HG03378 (cell line): ENCODE measurements around the gene RUFY4.
A peak's percentile ranks its signal among the peaks of the same experiment; 100 is the strongest.
"Not testable (repeated sequence)": the region's sequence is repeated elsewhere in the genome, so short reads cannot be mapped to it uniquely, and the experiment has no call there.

ENCODE experiments used
- ATAC-seq: cut with Tn5 transposase; IDR thresholded peaks from one replicate; pipeline ENCODE4 v1.9.1; 2021; ENCODE audit warnings: mild to moderate bottlenecking, moderate library complexity; ENCODE audit not compliant: unreplicated experiment

Gene RUFY4

DNA sequence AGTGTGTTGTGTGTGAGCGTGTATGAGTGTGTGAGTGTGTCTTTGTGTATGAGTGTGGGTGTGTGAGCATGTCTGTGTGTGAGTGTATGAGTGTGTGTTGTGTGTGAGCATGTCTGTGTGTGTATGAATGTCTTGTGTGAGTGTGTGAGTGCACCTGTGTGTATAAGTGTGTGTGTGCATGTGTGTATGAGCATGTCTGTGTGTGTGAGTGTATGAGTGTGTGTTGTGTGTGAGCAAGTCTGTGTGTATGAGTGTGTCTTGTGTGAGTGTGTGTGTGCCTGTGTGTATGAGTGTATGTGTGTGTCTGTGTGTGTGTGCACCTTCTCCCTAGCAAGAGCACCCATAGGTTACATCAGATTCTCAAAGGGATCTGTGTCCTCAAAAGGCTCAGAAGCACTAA lies 37.8 kb upstream of the RUFY4 start:
- ATAC-seq = no peak

DNA sequence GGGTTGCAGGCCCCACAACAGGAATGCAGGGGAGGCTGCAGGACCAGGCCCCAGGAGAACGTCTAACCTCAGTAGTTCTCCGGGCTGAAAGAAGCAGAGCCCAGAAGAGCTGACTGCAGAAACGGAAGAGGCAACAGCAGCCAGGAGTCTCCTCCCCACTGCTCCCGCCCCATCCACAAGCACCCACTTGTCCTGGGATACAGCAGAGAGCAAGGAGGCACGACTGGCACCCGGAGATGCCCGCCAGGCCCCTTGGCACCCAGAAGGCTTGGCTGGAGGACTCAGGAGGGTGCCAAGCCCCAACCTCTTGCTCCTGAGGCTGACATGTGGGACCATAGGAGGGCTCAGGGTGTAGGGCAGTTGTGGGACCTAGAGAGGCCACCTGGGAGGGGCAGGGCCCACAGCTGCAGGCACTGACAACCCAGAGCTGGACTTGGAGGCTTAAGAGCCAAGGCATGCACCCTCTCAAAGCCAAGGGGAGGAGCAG lies 37.2 kb upstream of the RUFY4 start:
- no peak for ATAC-seq

DNA sequence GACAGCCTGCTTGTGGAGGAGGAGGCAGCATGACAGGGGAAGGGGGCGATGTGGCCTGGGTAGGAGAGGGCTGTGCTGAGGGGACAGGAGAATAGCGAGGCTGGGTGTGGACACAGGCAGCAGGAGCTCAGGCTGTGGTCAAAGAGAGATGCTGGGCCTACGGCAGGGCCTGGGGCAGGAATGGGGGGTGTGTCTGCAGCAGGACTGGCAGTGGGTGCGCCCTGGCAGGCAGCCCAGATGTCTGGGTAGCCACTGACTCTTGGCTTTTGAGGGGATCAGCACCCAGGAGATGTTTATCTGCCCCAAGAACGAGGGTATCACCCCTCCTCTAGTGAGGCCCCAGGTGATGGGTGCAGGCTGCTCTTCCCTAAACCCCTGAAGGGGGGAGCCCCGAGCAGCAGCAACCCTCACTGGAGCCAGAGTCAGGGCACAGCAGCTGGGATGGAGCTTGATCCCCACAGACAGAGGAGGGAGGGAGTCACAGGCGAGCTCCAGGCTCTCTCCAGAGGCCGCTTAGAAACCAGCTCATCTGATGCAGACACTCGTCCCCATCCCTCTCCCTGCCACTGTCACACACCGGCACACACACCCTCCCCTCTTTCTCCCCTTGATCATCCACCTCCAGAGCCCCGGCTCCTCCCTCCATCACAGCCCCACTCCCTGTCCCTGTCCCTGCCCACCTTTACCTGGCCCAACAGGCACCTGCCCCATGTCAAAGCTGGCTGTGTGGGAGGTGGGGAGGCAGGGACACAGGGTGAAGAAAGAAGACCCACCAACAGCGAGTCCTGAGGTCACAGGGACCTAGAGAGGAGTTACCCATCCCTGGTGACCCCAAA lies 36.5 kb upstream of the RUFY4 start:
- no peak for ATAC-seq

DNA sequence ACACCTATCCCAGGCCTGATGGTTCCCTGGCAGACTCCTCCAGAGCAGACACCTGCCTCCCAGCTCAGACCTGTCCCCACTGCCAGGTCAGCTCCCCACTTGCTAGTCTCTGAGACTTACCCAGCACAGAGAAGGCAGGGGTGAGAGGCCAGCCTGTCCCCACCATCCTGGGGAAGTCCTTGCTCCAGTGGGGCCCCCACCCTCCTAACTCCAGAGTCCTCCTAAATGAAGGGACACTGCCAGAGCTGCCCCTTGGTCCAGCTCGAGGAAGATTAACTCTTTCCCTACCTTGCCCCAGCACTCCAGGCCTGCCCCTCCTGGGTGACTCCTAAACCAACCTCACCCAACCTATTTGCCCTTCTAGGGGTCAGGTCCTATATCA lies 35.9 kb upstream of the RUFY4 start:
- ATAC-seq = no peak

DNA sequence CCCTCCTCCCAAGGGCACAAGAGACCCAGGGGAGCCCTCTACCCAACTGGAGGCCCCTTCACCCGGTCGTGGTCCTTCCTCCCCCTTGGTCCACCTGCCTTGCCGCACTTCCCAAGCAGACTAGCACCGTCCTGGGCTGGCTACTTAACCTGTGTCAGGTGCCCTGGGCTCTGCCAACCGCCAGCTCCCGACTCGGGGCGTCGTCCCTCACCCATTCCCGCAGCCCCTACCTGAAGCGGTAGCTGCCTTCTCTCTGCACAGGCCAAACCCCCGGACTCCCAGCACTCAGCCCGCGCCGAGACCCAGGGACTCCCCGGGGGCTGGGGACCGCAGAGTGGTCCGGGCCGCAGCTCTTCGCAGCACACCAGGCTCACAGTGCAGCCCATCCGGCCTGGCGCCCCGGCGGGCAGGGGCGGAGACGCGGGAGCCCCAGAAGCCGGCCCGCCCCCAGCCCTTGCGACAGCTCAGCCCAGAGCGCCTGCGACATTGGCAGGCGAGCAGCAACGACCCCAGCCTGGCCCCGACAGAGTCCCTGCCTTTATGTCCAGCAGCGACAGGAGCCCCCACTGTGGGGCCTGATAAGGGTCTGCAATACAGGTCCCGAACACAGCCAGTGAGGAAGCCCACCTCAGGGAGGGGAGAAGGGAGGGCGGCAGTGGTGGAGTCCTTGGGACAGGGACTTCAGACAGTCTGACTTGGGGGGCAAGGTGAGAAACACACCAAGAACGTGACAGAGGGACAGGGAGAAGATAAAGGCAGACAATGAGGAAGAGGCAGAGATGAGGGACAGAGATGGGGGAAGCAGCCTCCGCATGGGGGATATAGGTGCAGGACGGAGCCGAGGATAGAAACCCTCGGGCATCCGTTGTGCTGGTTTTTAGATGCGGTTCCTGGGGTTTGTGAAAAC lies 35.2 kb upstream of the RUFY4 start:
- ATAC-seq = no peak

DNA sequence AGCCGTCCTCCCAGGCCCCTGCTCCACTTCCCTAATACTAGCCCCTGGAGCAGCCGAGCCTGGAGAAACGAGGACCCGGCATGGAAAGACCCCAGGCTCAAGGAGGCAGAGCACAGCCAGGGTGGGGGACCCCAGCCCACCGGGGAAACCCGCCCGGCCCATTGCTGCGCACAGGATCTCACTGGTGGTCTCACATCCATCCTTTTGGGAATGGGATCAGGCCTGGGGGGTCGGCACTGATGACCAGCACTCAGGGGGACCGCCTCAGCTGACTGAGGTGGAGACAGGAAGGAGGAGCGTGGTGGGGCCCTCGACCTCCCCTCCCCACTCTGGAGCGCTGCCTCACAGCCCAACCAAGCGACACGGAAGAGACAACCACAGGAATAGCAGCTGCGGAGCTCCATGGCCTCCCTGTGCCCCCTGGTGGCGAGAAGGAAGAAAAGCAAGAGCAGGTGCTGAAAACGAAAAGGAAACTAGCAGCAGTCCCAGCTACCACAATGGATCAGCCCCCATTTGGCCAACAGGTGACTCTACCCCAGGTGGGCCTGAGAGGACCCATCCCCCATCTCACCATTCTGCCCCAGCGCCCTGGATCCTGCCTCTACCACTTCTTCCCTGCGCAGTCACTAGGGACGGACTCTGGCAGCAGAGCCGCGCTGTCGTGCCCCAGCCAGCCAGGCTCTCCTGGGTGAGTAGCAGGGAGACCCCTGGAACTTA lies 34.4 kb upstream of the RUFY4 start:
- peak; percentile 77 for ATAC-seq

DNA sequence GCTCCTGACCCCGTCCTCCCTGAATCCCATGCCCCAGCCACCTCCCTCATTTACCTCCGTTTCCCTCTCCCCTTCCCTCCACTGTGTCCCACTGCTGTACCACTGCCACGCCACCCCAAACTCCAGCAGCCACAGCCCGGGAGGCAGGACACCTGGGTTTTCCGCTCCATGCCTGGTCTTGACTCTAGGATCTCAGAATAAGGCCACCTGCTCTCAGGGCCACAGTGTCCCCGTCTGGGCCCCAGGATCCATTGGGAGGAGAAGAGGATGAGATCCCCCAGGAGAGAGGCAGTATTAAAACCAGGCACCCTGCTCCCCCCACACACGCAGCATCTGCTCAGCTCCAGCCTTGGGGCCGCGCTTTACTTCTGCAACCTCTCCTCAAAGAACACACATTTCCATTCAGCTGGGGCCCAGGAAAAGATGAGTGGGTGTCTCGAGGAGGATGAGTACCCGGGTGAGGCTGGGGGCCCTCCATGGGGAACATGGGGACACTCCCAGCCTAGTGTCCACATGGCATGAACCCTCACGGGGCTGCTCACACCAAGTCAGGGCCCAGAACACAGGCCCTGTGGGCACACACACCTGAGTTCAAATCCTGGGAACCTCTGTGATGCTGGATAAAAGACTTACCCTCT lies 33.5 kb upstream of the RUFY4 start:
- no peak for ATAC-seq

DNA sequence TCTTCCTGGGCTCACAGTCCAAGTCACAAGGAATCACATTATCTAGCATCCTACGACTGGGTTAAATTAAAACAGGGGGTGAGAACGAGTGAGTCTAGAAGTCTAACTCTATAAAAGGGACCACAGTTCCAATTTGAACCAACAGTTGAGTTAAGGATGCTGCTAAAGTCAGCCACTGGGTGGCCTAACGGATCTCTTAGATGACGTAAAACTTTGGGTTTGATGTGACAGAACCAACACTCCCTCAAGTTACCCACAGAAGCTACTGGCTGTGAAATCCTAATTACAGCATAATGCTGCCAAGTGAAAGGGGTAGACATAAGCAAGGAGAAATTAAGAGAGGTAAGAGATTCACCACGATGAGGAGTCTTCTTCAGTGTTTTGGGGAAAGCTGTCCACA lies 32.7 kb upstream of the RUFY4 start:
- no peak for ATAC-seq

DNA sequence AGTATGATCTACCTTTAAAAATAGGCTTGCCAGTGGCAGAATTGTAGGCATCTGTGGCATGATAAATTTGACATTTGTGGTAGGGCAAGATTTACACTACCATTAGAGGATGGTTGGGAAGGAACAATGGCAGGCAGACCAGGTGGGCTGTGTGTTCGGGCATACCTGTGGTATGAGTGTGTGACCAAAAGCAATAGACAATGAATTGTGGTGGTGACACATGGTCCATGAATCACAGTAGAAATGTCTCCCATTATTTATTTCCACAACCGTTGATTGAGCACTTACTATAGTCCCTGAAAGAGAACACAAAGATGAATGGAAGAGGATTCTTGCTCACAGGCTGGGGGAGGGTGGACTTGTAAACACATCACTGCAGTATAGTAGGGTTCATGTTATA lies 29.9 kb upstream of the RUFY4 start:
- ATAC-seq = no peak

DNA sequence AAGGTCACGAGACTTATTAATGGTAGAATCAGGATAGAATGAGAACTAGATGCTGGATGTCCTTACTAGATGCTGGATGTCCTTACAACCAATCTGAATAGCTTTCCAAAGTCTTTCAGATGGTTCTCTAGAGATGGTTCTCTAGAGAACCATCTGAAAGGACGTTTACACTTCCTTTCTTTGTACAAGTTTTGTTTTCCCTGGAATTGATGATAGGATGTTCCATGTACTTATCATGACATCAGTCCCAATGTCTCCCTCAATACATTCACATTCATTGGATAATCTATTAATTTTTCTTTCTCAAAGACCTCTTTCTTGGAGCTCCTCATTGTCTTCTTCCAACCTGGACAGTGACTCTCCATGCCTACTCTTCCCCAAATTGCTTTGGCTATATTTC lies 28.2 kb upstream of the RUFY4 start:
- ATAC-seq = no peak

DNA sequence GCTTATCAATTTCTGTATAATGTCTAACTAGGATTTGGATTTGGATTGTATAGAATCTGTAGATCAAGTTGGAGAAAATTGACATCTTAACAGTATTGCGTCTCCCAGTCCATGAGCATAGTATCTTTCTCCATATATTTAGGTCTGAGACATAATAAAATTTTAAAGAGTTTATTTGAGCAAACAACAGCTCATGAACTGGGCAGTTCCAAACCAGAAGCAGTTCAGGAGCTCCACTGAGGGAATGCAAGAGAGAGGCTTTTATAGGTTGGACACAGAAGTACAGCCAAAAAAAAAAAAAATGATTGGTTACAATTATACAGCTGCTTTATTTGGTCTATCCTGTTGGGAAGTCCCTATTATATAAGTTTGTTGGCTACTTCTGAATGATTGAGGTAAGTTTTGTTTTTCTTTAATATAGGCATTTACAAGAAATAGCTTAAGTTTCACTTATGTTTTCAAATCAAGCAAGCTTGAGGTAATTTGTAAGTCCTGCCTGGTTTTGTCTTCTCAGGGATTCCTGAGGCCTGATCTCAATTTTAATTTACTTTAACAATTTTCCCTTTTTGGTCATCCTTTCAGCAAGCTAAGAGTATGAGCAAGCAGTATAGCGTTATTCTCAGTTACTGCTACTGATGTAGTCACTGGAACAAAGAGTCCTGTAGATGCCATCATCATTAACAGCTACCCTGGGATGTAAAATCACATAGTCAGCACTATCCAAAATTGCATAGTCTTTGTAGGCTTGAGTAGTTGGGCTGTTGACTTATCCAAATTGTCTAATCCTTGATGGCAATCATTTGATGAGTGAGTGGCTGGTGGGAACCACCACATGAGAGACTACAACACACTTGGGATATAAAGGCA lies 27.5 kb upstream of the RUFY4 start:
- ATAC-seq = no peak

DNA sequence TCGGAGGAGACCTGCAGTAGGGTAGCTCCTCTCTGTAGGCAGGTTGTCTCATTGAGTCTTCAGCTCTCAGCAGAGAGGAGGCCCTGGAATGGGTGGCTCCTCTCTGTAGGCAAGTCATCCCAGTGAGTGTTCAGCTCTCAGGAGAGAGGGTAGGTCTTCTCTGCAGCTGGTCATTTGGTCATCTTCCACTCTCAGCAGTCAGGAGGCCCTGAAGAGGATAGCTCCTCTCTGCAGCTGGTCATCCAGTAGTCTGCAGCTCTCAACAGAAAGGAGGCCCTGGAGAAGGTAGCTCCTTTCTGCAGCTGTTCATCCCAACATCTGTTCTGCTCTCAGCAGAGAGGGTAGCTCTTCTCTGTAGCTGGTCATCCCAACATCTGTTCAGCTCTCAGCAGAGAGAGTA lies 26.0 kb upstream of the RUFY4 start:
- ATAC-seq = no peak

DNA sequence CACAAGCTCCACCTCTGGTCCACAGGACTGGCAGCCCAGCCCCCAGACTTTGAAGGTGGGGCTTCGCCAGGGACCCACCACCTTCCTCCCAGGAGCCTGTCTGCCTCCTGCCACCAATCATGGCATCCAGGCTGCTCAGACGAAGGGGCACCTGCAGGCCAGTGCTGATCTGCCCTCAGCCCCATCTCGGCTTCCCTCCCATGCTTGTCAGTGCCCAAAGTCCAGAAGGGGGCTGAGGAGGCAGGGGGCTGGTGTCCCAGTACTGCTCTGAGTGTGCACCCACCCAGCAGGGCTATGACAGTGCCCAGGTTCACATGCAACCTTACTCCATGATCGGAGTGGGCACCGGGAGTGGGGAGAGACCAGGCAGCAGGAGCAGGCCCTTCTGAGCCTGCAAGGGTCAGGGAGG lies 25.3 kb upstream of the RUFY4 start:
- ATAC-seq = no peak

DNA sequence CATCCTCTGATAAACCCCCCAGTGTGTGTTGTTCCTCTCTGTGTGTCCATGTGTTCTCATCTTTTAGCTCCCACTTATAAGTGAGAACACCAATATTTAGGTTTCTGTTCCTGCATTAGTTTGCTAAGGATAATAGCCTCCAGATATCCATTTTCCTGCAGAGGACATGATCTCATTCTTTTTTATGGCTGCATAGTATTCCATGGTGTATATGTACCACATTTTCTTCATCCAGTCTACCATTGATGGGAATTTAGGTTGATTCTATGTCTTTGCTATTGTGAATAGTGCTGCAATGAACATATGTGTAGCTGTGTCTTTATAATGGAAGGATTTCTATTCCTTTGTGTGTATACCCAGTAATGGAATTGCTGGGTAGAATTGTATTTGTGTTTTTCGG lies 24.5 kb upstream of the RUFY4 start:
- ATAC-seq = not testable (repeated sequence)

DNA sequence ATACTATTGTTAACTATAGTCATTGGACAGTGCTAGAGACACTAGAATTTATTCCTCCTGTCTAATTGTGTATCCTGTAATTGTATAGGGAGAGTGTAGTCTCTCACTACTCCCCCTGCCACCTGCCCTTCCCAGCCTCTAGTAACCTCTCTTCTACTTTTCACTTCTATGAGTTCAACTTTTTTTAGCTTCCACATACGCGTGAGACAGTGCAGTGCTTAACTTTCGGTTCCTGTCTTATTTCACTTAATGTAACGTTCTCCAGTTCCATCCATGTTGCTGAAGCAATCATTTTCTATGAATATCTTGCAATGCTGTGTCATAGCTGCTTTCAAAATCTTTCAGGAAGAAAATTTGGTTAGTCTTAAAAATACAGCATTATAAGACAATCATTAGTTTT lies 22.8 kb upstream of the RUFY4 start:
- ATAC-seq = peak; percentile 83

DNA sequence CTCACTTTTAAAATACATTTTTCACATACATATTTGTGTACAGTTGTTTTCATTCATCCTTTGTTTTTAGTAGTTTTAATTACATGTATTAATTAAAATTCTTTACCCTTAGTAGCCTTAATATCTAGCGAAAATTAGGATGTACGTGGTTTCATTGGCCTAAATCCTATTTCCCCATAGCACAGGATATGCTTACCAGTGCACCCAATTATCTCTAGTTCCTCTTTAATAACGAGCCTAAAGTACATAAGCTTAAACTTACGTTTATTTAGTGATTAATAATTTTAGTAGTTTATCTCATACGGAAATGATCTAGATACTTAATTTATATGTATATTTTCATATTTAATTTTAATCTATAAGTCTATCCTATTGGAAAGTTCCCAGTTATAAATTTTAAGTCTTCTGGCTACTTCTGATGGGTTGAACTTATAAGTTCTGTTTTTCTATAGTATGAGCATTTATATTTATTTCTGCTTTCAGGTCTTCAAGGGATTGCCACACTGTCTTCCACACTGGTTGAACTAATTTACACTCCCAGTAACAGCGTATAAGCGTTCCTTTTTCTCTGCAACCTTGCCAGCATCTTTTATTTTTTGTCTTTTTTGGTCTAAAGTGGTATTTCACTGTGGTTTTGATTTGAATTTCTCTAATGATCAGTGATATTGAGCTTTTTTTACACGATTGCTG lies 21.4 kb upstream of the RUFY4 start:
- ATAC-seq = no peak

DNA sequence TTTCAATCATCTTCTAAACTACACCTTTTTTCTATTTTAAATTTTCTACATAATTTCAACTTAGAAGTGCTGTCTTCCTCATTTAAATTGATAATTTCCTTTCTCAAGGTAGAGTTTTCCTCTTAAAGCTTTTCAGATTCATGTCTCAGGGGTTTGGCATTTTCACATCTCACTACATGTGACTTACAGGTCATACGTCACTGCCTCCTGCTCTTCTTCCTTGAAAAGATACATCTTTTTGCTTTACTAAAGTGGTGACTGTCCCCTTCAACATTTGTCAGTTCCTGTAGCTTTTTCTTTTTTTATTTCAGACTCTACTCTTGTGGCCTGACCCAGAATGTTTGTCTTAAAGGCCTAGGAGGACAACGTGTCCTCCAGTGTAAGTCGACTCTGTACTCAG lies 17.1 kb upstream of the RUFY4 start:
- no peak for ATAC-seq

DNA sequence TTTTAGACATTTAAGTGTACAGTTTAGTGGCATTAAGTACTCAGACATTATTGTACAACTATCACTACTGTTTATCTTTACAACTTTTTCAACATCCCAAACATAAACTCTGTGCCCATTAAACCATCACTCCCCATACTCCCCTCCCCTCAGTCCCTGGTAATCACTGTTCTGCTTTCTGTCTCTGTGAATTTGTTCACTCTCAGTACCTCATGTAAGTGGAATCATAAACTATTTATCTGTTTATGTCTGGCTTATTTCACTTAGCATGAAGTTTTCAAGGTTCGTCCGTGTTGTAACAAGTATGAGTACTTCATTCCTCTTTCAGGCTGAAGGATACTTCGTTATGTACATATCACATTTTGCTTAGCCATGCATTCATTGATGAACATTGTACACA lies 9.8 kb upstream of the RUFY4 start:
- no peak for ATAC-seq

DNA sequence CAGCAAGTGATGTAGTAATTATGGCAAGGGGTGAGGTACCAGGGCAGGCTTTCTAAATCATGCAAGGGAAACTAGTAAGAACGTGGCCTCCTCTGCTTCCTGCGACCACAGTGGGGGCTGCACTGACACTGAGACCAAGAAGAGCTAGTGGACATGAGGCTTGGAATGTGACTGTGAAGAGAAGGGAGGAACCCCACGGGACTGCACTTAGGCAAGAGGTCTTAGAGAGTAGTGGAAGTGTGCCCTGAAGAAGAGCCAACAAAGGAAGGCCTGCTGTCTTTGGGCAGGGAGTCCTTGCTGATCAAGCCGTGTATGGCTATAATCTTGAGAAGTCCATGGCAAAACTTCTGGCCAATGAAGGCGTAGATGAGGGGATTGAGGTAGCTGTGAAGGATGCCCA lies 8.9 kb upstream of the RUFY4 start:
- no peak for ATAC-seq
